ENCODE measurements around the gene LRCH2.
"Not testable (repeated sequence)": the region's sequence is repeated elsewhere in the genome, so short reads cannot be mapped to it uniquely, and the experiment has no call there.

Gene LRCH2

GRCh38 chrX:115209547-115209946, 24.3 kb downstream of the LRCH2 start:
- DNase-seq, result not testable (repeated sequence)

GRCh38 chrX:115204040-115204439, 29.9 kb downstream of the LRCH2 start:
- no peak for DNase-seq

DNA sequence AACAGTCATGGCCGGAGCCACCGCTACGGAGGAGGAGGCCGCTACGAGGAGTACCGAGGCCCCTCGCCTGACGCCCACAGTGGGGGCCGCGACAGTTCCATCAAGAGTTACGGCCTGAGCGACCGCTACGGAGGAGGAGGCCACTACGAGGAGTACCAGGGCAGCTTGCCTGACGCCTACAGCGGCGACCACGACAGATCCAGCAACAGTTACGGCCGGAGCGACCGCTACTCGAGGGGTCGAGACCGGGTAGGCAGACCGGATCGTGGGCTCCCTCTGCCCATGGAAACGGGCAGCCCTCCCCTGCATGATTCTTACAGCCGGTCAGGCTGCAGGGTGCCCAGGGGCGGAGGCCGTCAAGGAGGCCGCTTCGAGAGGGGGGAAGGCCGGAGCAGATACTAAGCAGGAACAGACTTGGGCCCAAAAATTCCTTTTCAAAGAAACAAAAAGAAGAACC, 41.6 kb downstream of the LRCH2 start:
- no peak for DNase-seq

DNA sequence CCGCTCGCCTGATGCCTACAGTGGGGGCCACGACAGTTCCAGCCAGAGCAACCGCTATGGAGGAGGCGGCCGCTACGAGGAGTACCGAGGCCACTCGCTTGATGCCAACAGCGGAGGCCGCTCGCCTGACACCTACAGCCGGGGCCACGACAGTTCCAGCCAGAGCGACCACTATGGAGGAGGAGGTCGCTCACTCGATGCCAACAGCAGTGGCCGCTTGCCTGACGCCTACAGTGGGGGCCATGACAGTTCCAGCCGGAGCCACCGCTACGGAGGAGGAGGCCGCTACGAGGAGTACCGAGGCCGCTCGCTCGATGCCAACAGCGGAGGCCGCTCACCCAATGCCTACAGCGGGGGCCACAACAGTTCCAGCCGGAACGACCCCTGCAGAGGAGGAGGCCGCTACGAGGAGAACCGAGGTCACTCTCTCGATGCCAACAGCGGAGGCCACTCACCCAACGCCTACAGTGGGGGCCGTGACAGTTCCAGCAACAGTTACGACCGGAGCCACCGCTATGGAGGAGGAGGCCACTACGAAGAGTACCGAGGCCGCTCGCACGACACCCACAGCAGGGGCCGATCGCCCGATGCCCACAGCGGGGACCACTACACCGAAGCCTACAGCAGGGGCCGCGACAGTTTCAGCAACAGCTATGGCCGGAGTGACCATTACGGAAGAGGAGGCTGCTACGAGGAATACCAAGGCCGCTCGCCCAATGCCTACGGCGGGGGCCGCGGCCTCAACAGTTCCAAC, 42.2 kb downstream of the LRCH2 start:
- DNase-seq, result no peak

DNA sequence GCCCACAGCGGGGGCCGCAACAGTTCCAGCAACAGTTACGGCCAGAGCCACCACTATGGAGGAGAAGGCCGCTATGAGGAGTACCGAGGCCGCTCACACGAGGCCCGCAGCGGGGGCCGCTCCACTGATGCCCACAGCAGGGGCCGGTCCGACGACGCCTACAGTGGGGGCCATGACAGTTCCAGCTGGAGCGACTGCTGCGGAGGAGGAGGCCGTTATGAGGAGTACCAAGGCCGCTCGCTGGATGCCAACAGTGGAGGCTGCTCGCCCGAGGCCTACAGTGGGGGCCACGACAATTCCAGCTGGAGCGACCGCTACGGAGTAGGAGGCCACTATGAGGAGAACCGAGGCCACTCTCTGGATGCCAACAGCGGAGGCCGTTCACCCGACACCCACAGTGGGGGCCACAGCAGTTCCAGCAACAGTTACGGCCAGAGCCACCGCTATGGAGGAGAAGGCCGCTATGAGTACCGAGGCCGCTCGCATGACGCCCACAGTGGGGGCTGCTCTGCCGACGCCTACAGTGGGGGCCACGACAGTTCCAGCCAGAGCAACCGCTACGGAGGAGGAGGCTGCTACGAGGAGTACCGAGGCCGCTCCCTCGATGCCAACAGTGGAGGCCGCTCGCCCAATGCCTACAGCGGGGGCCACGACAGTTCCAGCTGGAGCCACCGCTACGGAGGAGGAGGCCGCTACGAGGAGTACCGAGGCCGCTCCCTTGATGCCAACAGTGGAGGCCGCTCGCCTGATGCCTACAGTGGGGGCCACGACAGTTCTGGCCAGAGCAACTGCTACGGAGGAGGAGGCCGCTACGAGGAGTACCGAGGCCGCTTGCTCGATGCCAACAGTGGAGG, 43.0 kb downstream of the LRCH2 start:
- DNase-seq, result no peak

- DNase-seq, result no peak
Observed at GRCh38 chrX:115189646-115190635, 44.0 kb downstream of the LRCH2 start.

GRCh38 chrX:115189110-115189509, 44.8 kb downstream of the LRCH2 start, which contains the start of gene RBMXL3:
Gene RBMXL3 (plus strand): TSS chrX:115189410. CDS start chrX:115189442, 32 bp downstream.
- DNase-seq, result no peak

GRCh38 chrX:115183980-115184379, 49.9 kb downstream of the LRCH2 start:
- DNase-seq, result no peak

DNA sequence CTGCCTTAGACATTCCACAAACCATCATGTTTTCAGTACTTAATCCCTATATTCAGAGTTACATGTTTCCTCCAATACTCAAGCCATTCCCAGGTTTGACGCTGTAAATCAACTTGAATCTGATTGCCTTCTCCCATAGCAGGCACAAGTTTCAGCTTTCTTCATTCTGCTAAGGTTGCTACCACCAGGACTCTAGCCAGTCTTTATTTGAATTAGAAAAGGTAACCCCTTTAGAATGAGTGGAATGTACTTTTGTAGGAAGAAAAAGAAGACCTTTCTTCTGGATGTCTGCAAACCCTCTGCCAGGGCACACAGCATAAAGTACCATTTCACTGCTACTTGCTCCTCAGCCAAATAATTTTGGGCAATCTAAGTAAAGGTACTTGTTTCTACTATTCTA, 55.4 kb downstream of the LRCH2 start:
- DNase-seq, result no peak

- no peak for DNase-seq
Observed at GRCh38 chrX:115177932-115178331, 56.0 kb downstream of the LRCH2 start.

DNA sequence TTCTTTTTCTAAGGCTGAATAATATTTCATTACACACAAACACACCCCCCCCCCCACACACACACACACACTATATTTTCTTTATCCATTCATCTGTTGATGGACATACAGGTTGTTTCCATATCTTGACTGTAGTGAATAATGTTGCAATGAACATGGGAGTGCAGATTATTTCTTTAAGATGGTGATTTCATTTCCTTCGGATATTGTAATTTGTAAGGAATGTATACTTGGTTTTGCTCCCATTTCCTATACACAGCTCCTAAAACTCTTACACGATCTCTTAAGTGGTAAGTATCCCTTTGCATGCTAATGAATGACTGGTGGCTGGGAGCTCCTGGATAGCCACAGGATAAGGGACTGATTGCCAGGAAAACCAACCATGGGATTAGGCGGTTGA, 59.3 kb downstream of the LRCH2 start:
- DNase-seq, result no peak

GRCh38 chrX:115173181-115173580, 60.7 kb downstream of the LRCH2 start:
- peak in 1 of 2 experiments; percentile 12 for DNase-seq

GRCh38 chrX:115147220-115147619, 86.7 kb downstream of the LRCH2 start:
- DNase-seq, result peak in 1 of 2 experiments; percentile 26

DNA sequence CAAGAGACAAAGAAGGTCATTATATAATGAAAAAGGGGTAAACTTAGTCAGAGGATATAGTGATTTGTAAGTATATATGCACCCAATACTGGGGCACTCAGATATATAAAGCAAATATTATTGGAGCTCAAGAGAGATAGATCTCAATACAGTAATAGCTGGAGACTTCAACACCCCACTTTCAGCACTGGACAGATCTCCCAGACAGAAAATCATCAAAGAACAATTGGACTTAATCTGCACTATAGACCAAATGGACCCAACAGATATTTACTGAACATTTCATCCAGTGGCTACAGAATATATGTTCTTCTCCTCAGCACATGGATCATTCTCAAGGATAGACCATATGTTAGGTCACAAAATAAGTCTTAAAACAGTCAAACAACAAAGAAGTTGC, 91.8 kb downstream of the LRCH2 start:
- DNase-seq, result no peak

GRCh38 chrX:115138040-115138439, 95.9 kb downstream of the LRCH2 start:
- no peak for DNase-seq

GRCh38 chrX:115134382-115134781, 99.5 kb downstream of the LRCH2 start:
- DNase-seq, result no peak

DNA sequence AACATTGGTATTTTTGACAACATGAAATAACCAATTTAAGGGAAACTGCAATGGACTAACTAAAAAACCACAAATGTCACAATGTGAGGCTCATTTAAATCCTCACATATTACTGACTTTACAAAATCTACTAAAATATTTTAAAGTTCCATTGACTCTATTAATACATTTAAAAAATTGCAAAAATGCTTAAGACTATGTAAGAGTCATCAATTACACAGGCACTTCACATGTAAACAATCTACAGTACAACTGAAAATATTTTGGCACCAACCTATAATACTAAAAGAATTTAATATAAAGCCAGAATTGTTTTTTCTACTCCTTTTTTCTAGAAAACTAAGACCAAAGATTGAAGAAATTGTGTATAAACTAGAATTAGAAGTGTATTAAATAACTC, 121.5 kb downstream of the LRCH2 start:
- DNase-seq, result no peak

GRCh38 chrX:115098897-115099296, 135.0 kb downstream of the LRCH2 start:
- DNase-seq, result no peak

DNA sequence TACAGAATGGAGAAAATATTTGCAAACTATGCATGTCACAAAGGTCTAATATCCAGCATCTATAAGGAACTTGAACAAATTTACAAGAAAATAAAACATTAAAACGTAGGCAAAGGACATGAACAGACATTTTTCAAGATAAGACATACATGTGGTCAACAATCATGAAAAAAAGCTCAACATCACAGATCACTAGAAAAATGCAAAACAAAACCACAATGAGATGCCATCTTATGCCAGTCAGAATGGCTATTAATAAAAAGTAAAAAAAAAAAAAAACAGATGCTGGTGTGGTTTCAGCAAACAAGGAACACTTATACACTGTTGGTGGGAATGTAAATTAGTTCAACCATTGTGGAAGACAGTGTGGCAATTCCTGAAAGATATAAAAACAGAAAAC, 140.7 kb downstream of the LRCH2 start:
- DNase-seq, result no peak

- no peak for DNase-seq
Observed at GRCh38 chrX:115089419-115089818, 144.5 kb downstream of the LRCH2 start.

GRCh38 chrX:115068896-115069295, 165.0 kb downstream of the LRCH2 start:
- DNase-seq, result no peak

- no peak for DNase-seq
Observed at GRCh38 chrX:115067812-115068211, 166.1 kb downstream of the LRCH2 start.

DNA sequence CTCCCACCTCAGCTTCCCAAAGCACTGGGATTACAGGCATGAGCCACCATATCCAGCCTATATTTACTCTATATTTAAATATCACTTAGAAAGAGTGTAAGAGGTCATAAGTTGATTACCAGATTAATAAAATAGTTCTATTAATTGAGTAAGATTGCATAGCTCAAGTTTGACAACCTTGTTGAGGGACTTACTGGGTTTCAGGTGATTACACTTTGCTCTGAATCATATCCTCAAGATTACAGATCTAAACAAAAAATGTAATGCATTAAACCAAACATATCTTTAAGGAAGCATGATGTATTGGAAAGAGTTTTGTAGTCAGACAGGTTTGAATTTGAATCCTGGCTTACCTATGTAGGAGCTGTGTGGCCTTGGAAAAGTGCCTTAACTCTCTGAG, 168.6 kb downstream of the LRCH2 start:
- DNase-seq, result no peak
